ENCODE data around the gene OR51I1.

- TF ChIP-seq, protein P1, sequence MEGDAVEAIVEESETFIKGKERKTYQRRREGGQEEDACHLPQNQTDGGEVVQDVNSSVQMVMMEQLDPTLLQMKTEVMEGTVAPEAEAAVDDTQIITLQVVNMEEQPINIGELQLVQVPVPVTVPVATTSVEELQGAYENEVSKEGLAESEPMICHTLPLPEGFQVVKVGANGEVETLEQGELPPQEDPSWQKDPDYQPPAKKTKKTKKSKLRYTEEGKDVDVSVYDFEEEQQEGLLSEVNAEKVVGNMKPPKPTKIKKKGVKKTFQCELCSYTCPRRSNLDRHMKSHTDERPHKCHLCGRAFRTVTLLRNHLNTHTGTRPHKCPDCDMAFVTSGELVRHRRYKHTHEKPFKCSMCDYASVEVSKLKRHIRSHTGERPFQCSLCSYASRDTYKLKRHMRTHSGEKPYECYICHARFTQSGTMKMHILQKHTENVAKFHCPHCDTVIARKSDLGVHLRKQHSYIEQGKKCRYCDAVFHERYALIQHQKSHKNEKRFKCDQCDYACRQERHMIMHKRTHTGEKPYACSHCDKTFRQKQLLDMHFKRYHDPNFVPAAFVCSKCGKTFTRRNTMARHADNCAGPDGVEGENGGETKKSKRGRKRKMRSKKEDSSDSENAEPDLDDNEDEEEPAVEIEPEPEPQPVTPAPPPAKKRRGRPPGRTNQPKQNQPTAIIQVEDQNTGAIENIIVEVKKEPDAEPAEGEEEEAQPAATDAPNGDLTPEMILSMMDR (IDR thresholded peaks at IDR 0.05; ENCODE audit: poor library complexity, severe bottlenecking): no peak
- TF ChIP-seq EP300 (conservative IDR thresholded peaks at IDR 0.05; ENCODE audit: poor library complexity, severe bottlenecking) (no peak), EZH2 (IDR thresholded peaks at IDR 0.05; ENCODE audit: borderline replicate concordance, insufficient read depth, low read length, poor library complexity, severe bottlenecking) (no peak), POLR2AphosphoS5 (IDR thresholded peaks at IDR 0.05) (no peak), TAF1 (IDR thresholded peaks at IDR 0.05; ENCODE audit: low read depth) (no peak), RAD21 (conservative IDR thresholded peaks at IDR 0.05) (no peak), SMC3 (conservative IDR thresholded peaks at IDR 0.05; ENCODE audit: poor library complexity) (no peak)
- TF ChIP-seq, protein P2, sequence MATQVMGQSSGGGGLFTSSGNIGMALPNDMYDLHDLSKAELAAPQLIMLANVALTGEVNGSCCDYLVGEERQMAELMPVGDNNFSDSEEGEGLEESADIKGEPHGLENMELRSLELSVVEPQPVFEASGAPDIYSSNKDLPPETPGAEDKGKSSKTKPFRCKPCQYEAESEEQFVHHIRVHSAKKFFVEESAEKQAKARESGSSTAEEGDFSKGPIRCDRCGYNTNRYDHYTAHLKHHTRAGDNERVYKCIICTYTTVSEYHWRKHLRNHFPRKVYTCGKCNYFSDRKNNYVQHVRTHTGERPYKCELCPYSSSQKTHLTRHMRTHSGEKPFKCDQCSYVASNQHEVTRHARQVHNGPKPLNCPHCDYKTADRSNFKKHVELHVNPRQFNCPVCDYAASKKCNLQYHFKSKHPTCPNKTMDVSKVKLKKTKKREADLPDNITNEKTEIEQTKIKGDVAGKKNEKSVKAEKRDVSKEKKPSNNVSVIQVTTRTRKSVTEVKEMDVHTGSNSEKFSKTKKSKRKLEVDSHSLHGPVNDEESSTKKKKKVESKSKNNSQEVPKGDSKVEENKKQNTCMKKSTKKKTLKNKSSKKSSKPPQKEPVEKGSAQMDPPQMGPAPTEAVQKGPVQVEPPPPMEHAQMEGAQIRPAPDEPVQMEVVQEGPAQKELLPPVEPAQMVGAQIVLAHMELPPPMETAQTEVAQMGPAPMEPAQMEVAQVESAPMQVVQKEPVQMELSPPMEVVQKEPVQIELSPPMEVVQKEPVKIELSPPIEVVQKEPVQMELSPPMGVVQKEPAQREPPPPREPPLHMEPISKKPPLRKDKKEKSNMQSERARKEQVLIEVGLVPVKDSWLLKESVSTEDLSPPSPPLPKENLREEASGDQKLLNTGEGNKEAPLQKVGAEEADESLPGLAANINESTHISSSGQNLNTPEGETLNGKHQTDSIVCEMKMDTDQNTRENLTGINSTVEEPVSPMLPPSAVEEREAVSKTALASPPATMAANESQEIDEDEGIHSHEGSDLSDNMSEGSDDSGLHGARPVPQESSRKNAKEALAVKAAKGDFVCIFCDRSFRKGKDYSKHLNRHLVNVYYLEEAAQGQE (IDR thresholded peaks at IDR 0.05; ENCODE audit: borderline replicate concordance): no peak
Measured at GRCh38 chr11:5449432-5449831, 8.1 kb upstream of the OR51I1 start.

Data from neural cell (in vitro differentiated cells).